BJ (cell line): ENCODE measurements around the gene RTN3. TPM values are rescaled to one million over a fixed set of nuclear protein-coding genes. Genes with fewer than 3 reads are reported as not detected.
A peak's percentile ranks its signal among the peaks of the same experiment; 100 is the strongest.

Experiments used
- CTCF ChIA-PET: fragments of 350-600 bp; formaldehyde crosslinking; extraction: SDS; loops from one replicate; lab custom pipeline; 2021; ENCODE audit warnings: antibody characterized with exemption, inconsistent platforms; lab: Yijun Ruan, JAX
- POLR2A ChIA-PET: fragments of 300-600 bp; sonication (Branson Sonifier 250); formaldehyde crosslinking; extraction: SDS; loops from one replicate; lab custom pipeline; 2021; ENCODE audit warnings: antibody characterized with exemption; lab: Charles Lee
- DNase-seq: peaks from one replicate; pipeline ENCODE4 v3.0.0-alpha.2; 2011; ENCODE audit warnings: low read depth
- H3K27me3 ChIP-seq: 2 replicates; pipeline ENCODE4 v1.6.0; 2011; ENCODE audit warnings: low read length; ENCODE audit not compliant: control insufficient read depth, insufficient read depth
- H3K36me3 ChIP-seq: 2 replicates; pipeline ENCODE4 v1.5.1; 2011; ENCODE audit warnings: low read length; ENCODE audit not compliant: control insufficient read depth, insufficient read depth
- H3K4me3 ChIP-seq: 2 replicates; pipeline ENCODE4 v1.5.1; 2011; ENCODE audit warnings: low read depth, mild to moderate bottlenecking, control low read depth, low read length
- polyA plus RNA-seq: library from polyadenylated mRNA; depleted of rRNA; stranded (reverse); fragments of >200 nt; gene quantifications from 2 replicates; pipeline ENCODE4 v1.2.3, GENCODE V29; 2011
- TF ChIP-seq, protein P1 (sequence below): IDR thresholded peaks from 2 replicates; pipeline ENCODE4 v1.5.1; 2011; ENCODE audit warnings: low read depth, mild to moderate bottlenecking, control low read depth, inconsistent platforms, low read length, moderate library complexity; ENCODE audit not compliant: insufficient read depth

RTN3 gene
- polyA plus RNA-seq, 1 experiment, result 91.4 TPM

DNA sequence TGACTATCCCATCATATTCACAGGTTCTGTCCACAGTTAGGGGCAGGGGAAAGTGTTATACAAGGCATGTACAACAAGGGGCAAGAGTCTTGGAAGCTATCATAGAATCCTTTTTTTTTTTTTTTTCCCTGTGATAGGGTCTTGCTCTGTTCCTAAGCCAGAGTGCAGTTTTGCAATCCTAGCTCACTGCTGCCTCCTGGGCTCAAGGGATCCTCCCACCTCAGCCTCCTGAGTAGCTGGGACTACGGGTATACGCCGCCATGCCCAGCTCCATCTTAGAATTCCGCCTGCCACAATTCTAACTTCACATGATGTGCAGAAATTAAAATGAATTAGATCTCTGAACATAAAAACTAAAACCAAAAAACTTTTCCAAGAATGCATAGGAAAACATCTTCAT, 55.6 kb downstream of the RTN3 start:
- Histone ChIP-seq H3K27me3 (no peaks in the 10 kb centered on the region), H3K4me3 (no peak overlapping the region), H3K36me3 (no peaks in the 10 kb centered on the region; the same call in 1 of the 2 replicates)
- POLR2A ChIA-PET, result no interaction called here
- no peak for DNase-seq
- TF ChIP-seq, protein P1, sequence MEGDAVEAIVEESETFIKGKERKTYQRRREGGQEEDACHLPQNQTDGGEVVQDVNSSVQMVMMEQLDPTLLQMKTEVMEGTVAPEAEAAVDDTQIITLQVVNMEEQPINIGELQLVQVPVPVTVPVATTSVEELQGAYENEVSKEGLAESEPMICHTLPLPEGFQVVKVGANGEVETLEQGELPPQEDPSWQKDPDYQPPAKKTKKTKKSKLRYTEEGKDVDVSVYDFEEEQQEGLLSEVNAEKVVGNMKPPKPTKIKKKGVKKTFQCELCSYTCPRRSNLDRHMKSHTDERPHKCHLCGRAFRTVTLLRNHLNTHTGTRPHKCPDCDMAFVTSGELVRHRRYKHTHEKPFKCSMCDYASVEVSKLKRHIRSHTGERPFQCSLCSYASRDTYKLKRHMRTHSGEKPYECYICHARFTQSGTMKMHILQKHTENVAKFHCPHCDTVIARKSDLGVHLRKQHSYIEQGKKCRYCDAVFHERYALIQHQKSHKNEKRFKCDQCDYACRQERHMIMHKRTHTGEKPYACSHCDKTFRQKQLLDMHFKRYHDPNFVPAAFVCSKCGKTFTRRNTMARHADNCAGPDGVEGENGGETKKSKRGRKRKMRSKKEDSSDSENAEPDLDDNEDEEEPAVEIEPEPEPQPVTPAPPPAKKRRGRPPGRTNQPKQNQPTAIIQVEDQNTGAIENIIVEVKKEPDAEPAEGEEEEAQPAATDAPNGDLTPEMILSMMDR, result no peak
- CTCF ChIA-PET, result interaction anchor here (1.0 to 5.1 kb wide), 6 partner anchors 11 to 258 kb away, joined by 3 to 40 read pairs (median 6); no protein-coding TSS in a partner anchor

DNA sequence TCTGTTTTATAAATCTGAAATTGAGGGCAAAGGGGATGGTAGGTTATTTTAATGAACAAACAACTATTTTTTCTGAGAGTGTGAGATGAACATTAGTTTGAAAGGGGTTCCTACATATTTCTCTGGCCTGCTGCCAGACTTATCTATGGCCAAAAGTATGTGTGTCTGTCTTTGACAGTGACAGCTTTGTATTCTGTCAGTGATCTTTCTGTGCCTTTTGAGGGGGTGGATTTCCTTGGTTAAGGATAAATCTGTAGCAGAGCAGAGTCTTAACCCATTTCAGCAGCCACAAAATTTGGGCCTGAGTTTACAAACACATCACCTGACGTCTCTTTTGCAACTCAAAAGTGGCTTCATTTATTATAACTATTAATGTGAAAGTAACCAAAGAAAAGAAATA, 56.4 kb downstream of the RTN3 start:
- Histone ChIP-seq H3K4me3 (no peak overlapping the region), H3K36me3 (no peaks in the 10 kb centered on the region; the same call in 1 of the 2 replicates), H3K27me3 (no peaks in the 10 kb centered on the region)
- TF ChIP-seq, protein P1, result no peak
- ChIA-PET CTCF (interaction anchor here (0.9 to 5.1 kb wide), 11 partner anchors 8 to 259 kb away, joined by 3 to 40 read pairs (median 5); no protein-coding TSS in a partner anchor), POLR2A (interaction anchor here (0.6 kb wide), 1 partner anchor 22 kb away, joined by 6 read pairs; no protein-coding TSS in a partner anchor)
- no peak for DNase-seq

DNA sequence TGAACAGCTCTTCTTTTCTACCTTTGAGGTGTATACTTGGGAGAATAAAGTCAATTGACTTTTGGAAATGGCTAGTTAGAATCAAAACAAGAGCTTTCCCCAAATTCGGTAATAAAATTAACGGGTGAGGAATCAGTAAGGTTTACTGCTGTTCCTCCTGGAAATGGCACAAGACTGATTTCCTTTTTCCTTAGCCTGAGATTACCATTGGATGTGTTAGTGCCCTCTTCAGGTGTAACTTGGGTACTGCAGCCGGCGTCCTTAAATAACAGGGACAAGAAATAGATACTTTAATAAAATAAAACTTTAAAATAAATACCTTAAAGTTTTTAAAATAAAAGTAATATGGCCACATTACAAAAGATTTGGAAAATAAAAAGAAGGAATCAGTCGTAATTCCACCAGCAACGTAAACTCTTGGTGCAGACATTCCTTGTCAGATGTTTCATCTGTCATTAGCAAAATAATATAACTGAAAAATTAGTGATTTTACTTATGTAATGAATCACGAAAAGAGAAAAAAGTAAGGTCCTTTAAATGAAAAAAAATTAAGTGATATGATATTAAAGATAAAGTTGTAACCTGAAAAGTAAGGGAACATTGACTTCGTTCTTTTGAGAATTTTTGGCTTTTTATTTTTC, 57.5 kb downstream of the RTN3 start:
- H3K27me3 ChIP-seq, result no peaks in the 10 kb centered on the region
- CTCF ChIA-PET, result interaction anchor here (0.6 to 5.1 kb wide), 29 partner anchors 9 to 410 kb away, joined by 3 to 40 read pairs (median 3); no protein-coding TSS in a partner anchor
- H3K36me3 ChIP-seq, result no peaks in the 10 kb centered on the region; the same call in 1 of the 2 replicates
- DNase-seq, result peak; percentile 26
- POLR2A ChIA-PET, result no interaction called here
- TF ChIP-seq, protein P1, result peak; percentile 91
- H3K4me3 ChIP-seq, result no peak overlapping the region

DNA sequence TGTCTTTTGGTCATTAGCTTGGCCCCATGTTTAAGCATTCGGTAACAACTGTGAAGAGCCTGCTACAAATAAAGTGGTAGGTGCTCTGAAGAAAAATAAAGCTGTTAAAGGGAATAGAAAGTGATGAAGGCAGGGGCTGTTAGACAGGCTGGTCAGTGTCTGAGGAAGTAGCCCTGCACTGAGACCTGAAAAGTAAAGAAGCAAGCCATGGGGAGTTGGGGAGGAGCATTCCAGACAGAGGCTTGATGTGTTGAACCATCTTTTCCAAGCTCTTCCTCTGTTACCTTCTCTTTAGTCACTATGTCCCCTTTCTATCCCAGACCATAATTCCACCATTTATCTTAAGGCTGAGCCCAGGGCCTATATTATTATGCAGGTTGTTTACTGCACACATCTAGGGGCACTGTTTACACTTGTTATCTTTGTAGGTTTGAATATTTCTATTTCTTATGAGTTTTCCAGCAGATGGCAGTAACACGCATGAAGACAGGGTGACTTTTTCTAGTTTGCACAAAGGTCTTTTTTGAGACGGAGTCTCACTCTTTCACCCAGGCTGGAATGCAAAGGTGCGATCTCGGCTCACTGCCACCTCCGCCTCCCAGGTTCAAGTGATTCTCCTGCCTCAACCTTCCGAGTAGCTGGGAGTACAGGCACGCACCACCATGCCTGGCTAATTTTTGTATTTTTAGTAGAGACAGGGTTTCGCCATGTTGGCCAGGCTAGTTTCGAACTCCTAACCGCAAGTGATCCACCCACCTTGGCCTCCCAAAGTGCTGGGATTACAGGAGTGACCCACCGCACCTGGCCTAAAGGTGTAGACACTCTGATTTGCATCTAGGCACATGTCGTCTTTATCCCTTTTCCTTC, 64.2 kb downstream of the RTN3 start:
- H3K4me3 ChIP-seq, result no peak overlapping the region
- TF ChIP-seq, protein P1, result peak; percentile 20; the same call in 1 of the 2 replicates
- H3K36me3 ChIP-seq, result peaks cover 3% of the 10 kb centered on the region
- no peak for DNase-seq
- ChIA-PET POLR2A (no interaction called here), CTCF (interaction anchor here (0.6 to 1.7 kb wide), 5 partner anchors 11 to 76 kb away, joined by 3 to 4 read pairs (median 3); no protein-coding TSS in a partner anchor)
- H3K27me3 ChIP-seq, result no peaks in the 10 kb centered on the region

DNA sequence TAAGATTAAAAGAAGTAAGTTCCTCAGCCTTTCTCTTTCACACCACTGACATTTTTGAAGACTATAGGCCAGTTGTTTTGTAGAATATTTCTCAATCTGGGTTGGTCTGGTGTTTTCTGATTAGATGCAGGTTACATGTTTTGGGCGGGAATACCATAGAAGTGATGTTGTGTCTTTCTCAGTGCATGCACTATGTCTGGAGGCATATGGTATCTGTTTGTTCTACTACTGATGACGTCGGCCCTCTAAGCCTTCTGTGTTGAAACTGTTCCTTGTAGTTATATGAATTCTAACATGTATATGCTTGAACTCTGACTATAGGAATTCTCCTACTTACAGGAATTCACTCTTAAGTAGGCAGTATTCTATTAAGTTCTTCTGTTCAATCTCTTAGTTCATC, 65.7 kb downstream of the RTN3 start:
- TF ChIP-seq, protein P1, result no peak
- Histone ChIP-seq H3K4me3 (no peak overlapping the region), H3K27me3 (no peaks in the 10 kb centered on the region), H3K36me3 (peaks cover 5% of the 10 kb centered on the region)
- ChIA-PET POLR2A (no interaction called here), CTCF (interaction anchor here (3.5 kb wide), 1 partner anchor 9 kb away, joined by 13 read pairs; no protein-coding TSS in a partner anchor)
- no peak for DNase-seq
